NCI-H446 treated with DMSO at 0.1 percent for 48 hours (cell line): ENCODE data around the gene MCC.

Experiments used
- DNase-seq: peaks from one replicate; lab custom pipeline; 2025; lab: John Stamatoyannopoulos, UW

Gene MCC

GRCh38 chr5:113319256-113320053 lies 168.8 kb downstream of the MCC start:
- no peak for DNase-seq

GRCh38 chr5:113317636-113318035 lies 170.6 kb downstream of the MCC start:
- DNase-seq: no peak

GRCh38 chr5:113311301-113311700 lies 177.0 kb downstream of the MCC start:
- no peak for DNase-seq

GRCh38 chr5:113302120-113302519 lies 186.1 kb downstream of the MCC start:
- no peak for DNase-seq

GRCh38 chr5:113299591-113299990 lies 188.7 kb downstream of the MCC start:
- DNase-seq: no peak

- DNase-seq: no peak
Measured at GRCh38 chr5:113296676-113297075, 191.6 kb downstream of the MCC start.

- no peak for DNase-seq
Measured at GRCh38 chr5:113295111-113295539, 193.1 kb downstream of the MCC start.

GRCh38 chr5:113294311-113295110 lies 193.7 kb downstream of the MCC start:
- peak; percentile 79 for DNase-seq

GRCh38 chr5:113293975-113294310 lies 194.3 kb downstream of the MCC start:
- no peak for DNase-seq

GRCh38 chr5:113293068-113293974 lies 194.9 kb downstream of the MCC start:
- no peak for DNase-seq

- DNase-seq: no peak
Measured at GRCh38 chr5:113292462-113292861, 195.8 kb downstream of the MCC start.

- no peak for DNase-seq
Measured at GRCh38 chr5:113283558-113283957, 204.7 kb downstream of the MCC start.

- no peak for DNase-seq
Measured at GRCh38 chr5:113282472-113282871, 205.8 kb downstream of the MCC start.

GRCh38 chr5:113281194-113281593 lies 207.1 kb downstream of the MCC start:
- DNase-seq: no peak

GRCh38 chr5:113280541-113280940 lies 207.7 kb downstream of the MCC start:
- DNase-seq: no peak

- DNase-seq: no peak
Measured at GRCh38 chr5:113278976-113279375, 209.3 kb downstream of the MCC start.

GRCh38 chr5:113276493-113276892 lies 211.8 kb downstream of the MCC start:
- DNase-seq: no peak

GRCh38 chr5:113276001-113276400 lies 212.3 kb downstream of the MCC start:
- peak; percentile 23 for DNase-seq

GRCh38 chr5:113274836-113275414 lies 213.3 kb downstream of the MCC start:
- peak; percentile 66 for DNase-seq

GRCh38 chr5:113273948-113274347 lies 214.3 kb downstream of the MCC start:
- no peak for DNase-seq

GRCh38 chr5:113271745-113272454 lies 216.4 kb downstream of the MCC start:
- DNase-seq: no peak
